HEK293T (cell line): ENCODE results near the gene BTAF1.
"Not testable (repeated sequence)": the region's sequence is repeated elsewhere in the genome, so short reads cannot be mapped to it uniquely, and the experiment has no call there.

Experiments
- CTCF ChIA-PET: fragments of 350-600 bp; formaldehyde crosslinking; extraction: SDS; loops from one replicate; lab custom pipeline; 2021; ENCODE audit warnings: antibody characterized with exemption, inconsistent platforms; lab: Yijun Ruan, JAX
- POLR2A ChIA-PET: fragments of 350-600 bp; formaldehyde crosslinking; extraction: SDS; loops from one replicate; lab custom pipeline; 2020; ENCODE audit warnings: antibody characterized with exemption, inconsistent platforms; lab: Yijun Ruan, JAX
- DNase-seq: peaks from one replicate; pipeline ENCODE4 v3.0.0; 2012; ENCODE audit warnings: mixed read lengths; ENCODE audit errors: extremely low spot score
- ARNT ChIP-seq: fragments of 450-650 bp; IDR thresholded peaks from 2 replicates; pipeline ENCODE4 v1.6.1; 2017; ENCODE audit warnings: mild to moderate bottlenecking
- BHLHE40 ChIP-seq: fragments of 450-650 bp; IDR thresholded peaks from 2 replicates; pipeline ENCODE4 v1.6.1; 2016; ENCODE audit warnings: mild to moderate bottlenecking, moderate library complexity, borderline replicate concordance
- CTBP1 ChIP-seq: fragments of 450-650 bp; IDR thresholded peaks from 2 replicates; pipeline ENCODE4 v1.6.1; 2016; ENCODE audit warnings: borderline replicate concordance
- ELF4 ChIP-seq: fragments of 450-650 bp; IDR thresholded peaks from 2 replicates; pipeline ENCODE4 v1.6.1; 2017; ENCODE audit warnings: antibody characterized with exemption
- FOXA1 ChIP-seq: fragments of 450-650 bp; IDR thresholded peaks from 2 replicates; pipeline ENCODE4 v1.6.1; 2016; ENCODE audit warnings: mild to moderate bottlenecking
- FOXK2 ChIP-seq: fragments of 450-650 bp; IDR thresholded peaks from 2 replicates; pipeline ENCODE4 v1.6.1; 2016; ENCODE audit warnings: mild to moderate bottlenecking
- FOXM1 ChIP-seq: fragments of 450-650 bp; IDR thresholded peaks from 2 replicates; pipeline ENCODE4 v1.6.1; 2017; ENCODE audit warnings: mild to moderate bottlenecking, borderline replicate concordance
- HDGF ChIP-seq: fragments of 450-650 bp; IDR thresholded peaks from 2 replicates; pipeline ENCODE4 v1.6.1; 2017; ENCODE audit warnings: antibody characterized with exemption, borderline replicate concordance
- L3MBTL2 ChIP-seq: fragments of 450-650 bp; conservative IDR thresholded peaks from 2 replicates; pipeline ENCODE4 v1.6.1; 2016; ENCODE audit warnings: mild to moderate bottlenecking
- LEF1 ChIP-seq: fragments of 450-650 bp; IDR thresholded peaks from 2 replicates; pipeline ENCODE4 v1.6.1; 2017; ENCODE audit warnings: mild to moderate bottlenecking, borderline replicate concordance
- NFRKB ChIP-seq: fragments of 450-650 bp; IDR thresholded peaks from 2 replicates; pipeline ENCODE4 v1.6.1; 2016; ENCODE audit warnings: mild to moderate bottlenecking, moderate library complexity
- PKNOX1 ChIP-seq: fragments of 450-650 bp; IDR thresholded peaks from 2 replicates; pipeline ENCODE4 v1.6.1; 2016
- SP1 ChIP-seq: fragments of 450-650 bp; IDR thresholded peaks from 2 replicates; pipeline ENCODE4 v1.6.1; 2017
- SUZ12 ChIP-seq: fragments of 450-650 bp; IDR thresholded peaks from 2 replicates; pipeline ENCODE4 v1.6.1; 2016; ENCODE audit warnings: mild to moderate bottlenecking
- TARDBP ChIP-seq: fragments of 450-650 bp; IDR thresholded peaks from 2 replicates; pipeline ENCODE4 v1.6.1; 2016
- ZNF384 ChIP-seq: fragments of 450-650 bp; IDR thresholded peaks from 2 replicates; pipeline ENCODE4 v1.6.1; 2016

Gene BTAF1

GRCh38 chr10:92010047-92010735 lies 86.6 kb downstream of the BTAF1 start:
- ChIA-PET POLR2A (no interaction called here), CTCF (no interaction called here)
- no peak for DNase-seq
- TF ChIP-seq FOXK2 (no peak), CTBP1 (no peak), ARNT (no peak), L3MBTL2 (no peak), SUZ12 (no peak), SP1 (no peak), BHLHE40 (no peak), TARDBP (no peak), FOXA1 (no peak), ZNF384 (no peak), NFRKB (no peak)

GRCh38 chr10:92011560-92012214 lies 88.1 kb downstream of the BTAF1 start:
- ChIA-PET CTCF (no interaction called here), POLR2A (no interaction called here)
- TF ChIP-seq FOXA1 (no peak), BHLHE40 (no peak), CTBP1 (no peak), SUZ12 (no peak), PKNOX1 (no peak), HDGF (no peak), ARNT (no peak), TARDBP (no peak), FOXM1 (no peak), LEF1 (no peak), FOXK2 (no peak)
- no peak for DNase-seq

GRCh38 chr10:92014620-92015019 lies 91.0 kb downstream of the BTAF1 start:
- ChIA-PET CTCF (no interaction called here), POLR2A (no interaction called here)
- no peak for DNase-seq
- TF ChIP-seq TARDBP (no peak), FOXM1 (no peak)

GRCh38 chr10:92024700-92025099 lies 101.1 kb downstream of the BTAF1 start:
- ChIA-PET CTCF (no interaction called here), POLR2A (no interaction called here)
- TF ChIP-seq HDGF (no peak), CTBP1 (no peak), PKNOX1 (no peak), NFRKB (no peak), TARDBP (no peak), FOXK2 (no peak), ELF4 (no peak), BHLHE40 (no peak)
- DNase-seq, result no peak

GRCh38 chr10:92025340-92025739 lies 101.8 kb downstream of the BTAF1 start:
- DNase-seq, CTCF ChIA-PET, POLR2A ChIA-PET: not testable (repeated sequence)

- TF ChIP-seq BHLHE40 (no peak), FOXK2 (no peak), HDGF (no peak), LEF1 (no peak), L3MBTL2 (no peak), FOXM1 (no peak), SP1 (no peak), ARNT (no peak), SUZ12 (no peak), TARDBP (no peak), CTBP1 (no peak)
- no peak for DNase-seq
- ChIA-PET POLR2A (no interaction called here), CTCF (interaction anchor here (0.7 kb wide), 1 partner anchor 76 kb away, joined by 3 read pairs; no protein-coding TSS in a partner anchor)
Observed at GRCh38 chr10:92027141-92027540, 103.6 kb downstream of the BTAF1 start.

- CTCF ChIA-PET, result no interaction called here
- DNase-seq, result no peak
- no peak for TF ChIP-seq PKNOX1
- no peak for TF ChIP-seq SP1
- no peak for TF ChIP-seq ARNT
- TF ChIP-seq HDGF, result no peak
- TF ChIP-seq TARDBP, result no peak
- TF ChIP-seq FOXA1, result no peak
- TF ChIP-seq CTBP1, result no peak
- TF ChIP-seq LEF1, result no peak
- no peak for TF ChIP-seq ELF4
- TF ChIP-seq FOXK2, result no peak
- no peak for TF ChIP-seq ZNF384
- no peak for TF ChIP-seq SUZ12
- no peak for TF ChIP-seq BHLHE40
- no peak for TF ChIP-seq L3MBTL2
- TF ChIP-seq NFRKB, result no peak
- no peak for TF ChIP-seq FOXM1
- POLR2A ChIA-PET, result no interaction called here
Observed at GRCh38 chr10:92031580-92031979, 108.0 kb downstream of the BTAF1 start.

GRCh38 chr10:92033070-92033469 lies 109.5 kb downstream of the BTAF1 start:
- POLR2A ChIA-PET, DNase-seq, CTCF ChIA-PET: not testable (repeated sequence)
